HG02678 (cell line): ENCODE data around the gene PAFAH1B1.
"Not testable (repeated sequence)": the region's sequence is repeated elsewhere in the genome, so short reads cannot be mapped to it uniquely, and the experiment has no call there.

ENCODE experiments used
- ATAC-seq: cut with Tn5 transposase; IDR thresholded peaks from one replicate; pipeline ENCODE4 v1.9.1; 2021; ENCODE audit warnings: mild to moderate bottlenecking, moderate library complexity; ENCODE audit not compliant: unreplicated experiment

The PAFAH1B1 gene

DNA sequence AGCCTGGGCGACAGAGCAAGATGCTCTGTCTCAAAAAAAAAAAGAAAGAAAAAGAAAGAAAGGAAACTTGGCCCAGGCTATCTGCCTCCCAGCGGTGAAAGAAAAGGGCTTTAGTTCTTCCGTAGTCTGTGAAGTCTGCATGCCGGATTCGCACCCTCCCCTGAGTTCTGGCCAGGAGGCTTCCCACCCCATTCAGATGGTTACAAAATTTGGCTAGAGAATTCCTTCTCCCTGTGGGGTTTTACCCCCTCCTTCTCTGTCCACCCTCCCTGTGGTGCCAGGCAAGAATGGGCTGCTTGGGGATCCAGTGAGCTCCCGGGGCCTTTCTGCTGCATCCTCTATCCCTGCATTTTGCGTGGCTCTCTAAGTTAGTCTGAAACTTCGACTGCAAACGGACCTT is 37.8 kb downstream of the PAFAH1B1 start:
- ATAC-seq = no peak

DNA sequence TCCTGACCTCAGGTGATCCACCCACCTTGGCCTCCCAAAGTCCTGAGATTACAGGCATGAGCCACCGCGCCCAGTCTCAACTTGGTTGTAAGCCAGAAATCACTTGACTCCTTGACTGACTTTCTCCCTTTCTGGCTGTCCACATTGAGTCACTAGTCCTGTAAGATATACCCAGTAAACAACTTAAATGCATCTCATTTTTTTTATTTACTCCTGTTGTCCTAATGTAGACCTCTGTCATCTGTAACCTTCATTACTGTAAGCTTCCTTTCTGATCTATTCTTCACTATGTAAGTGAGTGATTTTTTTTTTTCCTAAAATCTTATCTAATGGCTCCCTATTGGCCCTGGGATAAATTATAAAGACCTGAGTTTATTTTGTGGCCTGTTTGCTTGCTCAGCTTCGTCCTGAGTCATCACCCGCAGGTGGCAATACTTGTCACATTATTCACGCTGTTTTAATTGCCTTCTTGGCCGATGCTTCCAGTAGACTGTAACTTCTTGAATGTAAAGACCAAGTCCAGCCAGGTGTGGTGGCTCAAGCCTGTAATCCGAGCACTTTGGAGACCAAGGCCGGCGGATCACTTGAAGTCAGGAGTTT is 41.0 kb downstream of the PAFAH1B1 start:
- no peak for ATAC-seq

DNA sequence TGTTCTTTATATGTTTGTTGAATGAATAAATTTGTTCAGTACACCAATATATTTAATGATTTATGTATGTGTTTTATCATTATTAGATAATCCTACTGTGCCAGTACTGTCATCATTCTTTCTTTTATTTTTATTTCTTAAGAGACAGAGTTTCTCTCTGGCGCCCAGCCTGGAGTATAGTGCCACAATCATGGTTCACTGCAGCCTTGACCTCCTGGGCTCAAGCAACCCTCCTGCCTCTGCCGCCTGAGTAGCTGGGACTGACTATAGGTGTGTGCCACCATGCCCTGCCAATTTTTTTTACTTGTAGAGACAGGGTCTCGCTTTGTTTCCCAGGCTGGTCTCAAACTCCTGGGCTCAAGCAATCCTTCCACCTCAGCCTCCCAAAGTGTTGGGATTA is 41.8 kb downstream of the PAFAH1B1 start:
- no peak for ATAC-seq

DNA sequence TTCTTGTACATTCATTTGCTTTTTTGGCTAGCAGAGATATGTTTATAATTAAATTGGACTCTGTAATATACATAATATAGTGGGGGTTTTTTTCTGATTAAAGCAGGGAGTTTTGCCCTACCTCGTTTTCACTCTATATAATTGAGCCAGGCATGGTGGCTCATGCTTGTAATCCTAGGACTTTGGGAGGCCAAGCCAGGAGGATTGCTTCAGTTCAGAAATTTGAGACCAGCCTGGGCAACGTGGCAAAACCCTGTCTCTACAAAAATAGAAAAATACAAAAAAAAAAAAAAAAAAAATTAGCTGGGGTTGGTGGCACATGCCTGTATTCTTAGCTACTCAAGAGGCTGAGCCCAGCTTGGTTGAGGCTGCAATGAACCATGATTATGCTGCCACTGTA is 42.2 kb downstream of the PAFAH1B1 start:
- no peak for ATAC-seq

DNA sequence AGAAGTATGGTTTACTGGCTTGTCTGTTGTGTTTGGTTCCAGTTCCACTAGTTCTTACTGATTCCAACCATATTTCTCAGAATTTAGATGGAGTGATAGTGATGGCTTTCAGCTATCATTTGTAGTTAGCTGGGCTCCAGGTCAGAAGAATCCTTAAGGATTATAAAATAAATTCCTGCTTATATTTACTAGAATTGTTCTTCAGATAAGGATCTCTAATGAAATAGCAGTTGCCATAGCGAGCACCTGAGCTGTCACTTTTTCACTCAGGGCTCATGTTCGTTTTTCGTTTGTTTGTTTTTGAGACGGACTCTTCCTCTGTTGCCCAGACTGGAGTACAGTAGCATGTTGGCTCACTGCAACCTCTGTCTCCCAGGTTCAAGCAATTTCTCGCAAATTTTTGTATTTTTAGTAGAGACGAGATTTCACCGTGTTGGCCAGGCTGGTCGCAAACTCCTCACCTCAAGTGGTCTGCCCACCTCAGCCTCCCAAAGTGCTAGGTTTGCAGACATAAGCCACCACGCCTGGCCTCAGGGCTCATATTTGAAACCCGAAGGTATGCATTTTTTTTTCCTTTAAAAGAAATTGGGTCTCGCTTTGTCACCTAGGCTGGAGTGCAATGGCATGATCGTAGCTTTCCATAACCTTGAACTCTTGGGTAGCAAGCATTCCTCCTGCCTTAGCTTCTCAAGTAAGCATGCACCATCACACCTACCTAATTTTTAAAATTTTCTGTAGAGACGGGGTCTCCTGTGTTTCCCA is 42.9 kb downstream of the PAFAH1B1 start:
- no peak for ATAC-seq

DNA sequence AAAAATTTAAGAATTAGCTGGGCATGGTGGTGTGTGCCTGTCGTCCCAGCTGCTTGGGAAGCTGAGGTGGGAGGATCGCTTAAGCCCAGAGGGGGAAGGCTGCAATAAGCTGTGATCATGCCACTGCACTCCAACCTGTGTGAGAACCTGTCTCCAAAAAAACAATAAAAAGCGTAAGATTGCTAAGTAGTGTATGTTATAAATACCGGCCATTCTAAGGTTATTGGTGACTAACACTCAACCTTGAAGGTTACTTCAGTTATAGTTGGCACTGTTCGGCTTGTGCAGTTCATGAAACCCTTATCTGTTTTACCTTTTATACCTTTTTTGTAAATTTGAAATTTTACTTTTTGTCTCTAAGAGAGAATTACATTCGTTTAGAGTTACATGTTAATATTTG is 44.0 kb downstream of the PAFAH1B1 start:
- ATAC-seq = no peak

DNA sequence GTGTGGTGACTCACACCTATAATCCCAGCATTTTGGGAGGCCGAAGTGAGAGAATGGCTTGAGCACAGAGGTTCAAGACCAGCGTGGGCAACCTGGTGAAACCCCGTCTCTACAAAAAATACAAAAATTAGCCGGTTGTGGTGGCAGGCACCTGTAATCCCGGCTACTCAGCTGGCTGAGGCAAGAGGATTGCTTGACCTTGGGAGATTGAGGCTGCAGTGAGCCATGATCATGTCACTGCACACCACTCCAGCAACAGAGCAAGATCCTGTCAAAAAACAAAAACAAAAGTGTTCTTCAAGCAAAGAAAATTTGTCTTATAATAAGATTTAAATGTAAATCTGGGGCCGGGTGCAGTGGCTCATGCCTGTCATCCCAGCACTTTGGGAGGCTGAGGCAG is 51.5 kb downstream of the PAFAH1B1 start:
- ATAC-seq = no peak

DNA sequence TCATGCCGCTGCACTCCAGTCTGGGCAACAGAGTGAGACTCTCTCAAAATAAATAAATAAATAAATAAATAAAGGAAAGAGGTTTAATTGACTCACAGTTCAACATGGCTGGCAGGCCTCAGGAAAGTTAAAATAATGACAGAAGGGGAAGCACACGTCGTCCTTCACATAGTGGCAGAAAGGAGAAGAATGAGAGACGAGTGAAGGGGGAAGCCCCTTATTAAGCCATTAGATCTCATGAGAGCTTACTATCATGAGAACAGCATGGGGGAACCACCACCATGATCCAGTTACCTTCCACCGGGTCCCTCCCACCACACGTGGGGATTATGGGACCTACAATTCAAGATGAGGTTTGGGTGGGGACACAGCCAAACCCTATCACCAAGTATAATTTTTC is 54.5 kb downstream of the PAFAH1B1 start:
- ATAC-seq = no peak

DNA sequence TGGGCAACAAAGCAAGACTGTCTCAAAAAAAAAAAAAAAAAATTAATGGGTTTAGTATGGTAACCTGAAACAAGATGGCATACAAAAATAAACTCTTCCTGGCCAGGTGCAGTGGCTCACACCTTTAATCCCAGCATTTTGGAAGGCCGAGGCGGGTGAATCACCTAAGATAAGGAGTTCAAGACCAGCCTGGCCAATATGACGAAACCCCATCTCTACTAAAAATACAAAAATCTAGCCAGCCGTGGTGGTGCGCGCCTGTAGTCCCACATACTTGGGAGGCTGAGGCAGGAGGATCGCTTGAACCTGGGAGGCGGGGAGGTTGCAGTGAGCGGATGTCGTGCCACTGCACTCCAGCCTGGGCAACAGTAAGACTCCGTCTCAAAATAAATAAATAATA is 55.7 kb downstream of the PAFAH1B1 start:
- no peak for ATAC-seq

DNA sequence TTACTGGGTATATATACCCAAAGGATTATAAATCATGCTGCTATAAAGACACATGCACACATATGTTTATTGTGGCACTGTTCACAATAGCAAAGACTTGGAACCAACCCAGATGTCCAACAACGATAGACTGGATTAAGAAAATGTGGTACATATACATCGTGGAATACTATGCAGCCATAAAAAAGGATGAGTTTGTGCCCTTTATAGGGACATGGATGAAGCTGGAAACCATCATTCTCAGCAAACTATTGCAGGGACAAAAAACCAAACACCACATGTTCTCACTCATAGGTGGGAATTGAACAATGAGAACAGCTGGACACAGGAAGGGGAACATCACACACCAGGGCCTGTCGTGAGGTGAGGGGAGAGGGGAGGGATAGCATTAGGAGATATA is 59.5 kb downstream of the PAFAH1B1 start:
- ATAC-seq = not testable (repeated sequence)

DNA sequence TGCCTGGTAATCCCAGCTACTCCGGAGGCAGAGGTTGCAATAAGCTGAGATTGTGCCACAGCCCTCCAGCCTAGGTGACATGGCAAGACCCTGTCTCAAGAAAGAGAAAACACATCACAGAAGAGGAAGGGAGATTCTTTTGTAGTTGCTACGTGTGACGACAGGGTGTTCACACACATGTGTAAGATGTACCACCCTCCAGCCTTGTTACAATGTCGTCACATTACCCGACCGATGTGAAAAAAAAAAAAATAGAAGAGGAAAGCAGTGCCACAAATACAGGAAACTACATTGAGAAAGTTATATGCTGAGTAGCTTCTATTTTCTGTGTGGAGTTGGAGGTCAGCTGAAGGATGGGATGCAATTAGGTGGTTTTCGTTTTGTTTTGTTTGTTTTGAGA is 62.1 kb downstream of the PAFAH1B1 start:
- no peak for ATAC-seq

DNA sequence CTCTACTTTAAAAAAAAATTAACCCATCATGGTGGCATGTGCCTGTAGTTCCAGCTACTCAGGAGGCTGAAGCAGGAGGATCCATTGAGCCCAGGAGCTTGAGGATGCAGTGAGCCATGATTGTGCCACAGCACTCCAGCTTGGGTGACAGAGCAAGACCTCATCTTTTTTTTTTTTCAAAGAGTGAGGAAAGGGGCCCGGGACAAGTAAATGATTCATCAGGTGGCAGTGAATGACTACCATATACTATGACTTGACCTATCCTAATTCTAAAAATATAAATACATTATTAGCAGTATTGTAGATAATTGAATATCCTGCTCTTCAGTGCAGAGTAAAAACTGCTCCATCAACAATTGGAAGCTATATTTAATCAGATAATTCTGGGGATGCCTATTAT is 62.8 kb downstream of the PAFAH1B1 start:
- ATAC-seq = no peak

DNA sequence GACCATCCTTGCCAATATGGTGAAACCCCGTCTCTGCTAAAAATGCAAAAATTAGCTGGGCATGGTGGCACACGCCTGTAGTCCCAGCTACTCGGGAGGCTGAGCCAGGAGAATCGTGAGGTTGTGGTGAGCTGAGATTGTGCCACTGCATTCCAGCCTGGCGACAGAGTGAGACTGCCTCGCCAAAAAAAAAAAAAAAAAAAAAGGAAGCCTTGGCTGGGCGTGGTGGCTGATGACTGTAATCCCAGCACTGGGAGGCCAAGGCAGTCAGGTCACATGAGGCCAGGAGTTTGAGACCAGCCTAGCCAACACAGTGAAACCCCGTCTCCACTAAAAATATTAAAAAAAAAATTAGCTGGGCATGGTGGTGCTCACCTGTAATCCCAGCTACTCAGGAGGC is 65.9 kb downstream of the PAFAH1B1 start:
- not testable (repeated sequence) for ATAC-seq

DNA sequence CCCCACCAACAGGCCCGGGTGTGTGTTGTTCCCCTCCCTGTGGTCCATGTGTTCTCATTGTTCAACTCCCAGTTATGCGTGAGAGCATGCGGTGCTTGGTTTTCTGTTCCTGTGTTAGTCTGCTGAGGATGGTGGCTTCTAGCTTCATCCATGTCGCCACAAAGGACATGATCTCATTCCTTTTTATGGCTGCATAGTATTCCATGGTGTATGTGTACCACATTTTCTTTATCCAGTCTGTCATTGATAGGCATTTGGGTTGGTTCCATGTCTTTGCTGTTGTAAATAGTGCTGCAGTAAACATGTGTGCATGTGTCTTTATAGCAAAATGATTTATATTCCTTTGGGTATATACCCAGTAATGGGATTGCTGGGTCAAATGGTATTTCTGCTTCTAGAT is 67.0 kb downstream of the PAFAH1B1 start:
- not testable (repeated sequence) for ATAC-seq

DNA sequence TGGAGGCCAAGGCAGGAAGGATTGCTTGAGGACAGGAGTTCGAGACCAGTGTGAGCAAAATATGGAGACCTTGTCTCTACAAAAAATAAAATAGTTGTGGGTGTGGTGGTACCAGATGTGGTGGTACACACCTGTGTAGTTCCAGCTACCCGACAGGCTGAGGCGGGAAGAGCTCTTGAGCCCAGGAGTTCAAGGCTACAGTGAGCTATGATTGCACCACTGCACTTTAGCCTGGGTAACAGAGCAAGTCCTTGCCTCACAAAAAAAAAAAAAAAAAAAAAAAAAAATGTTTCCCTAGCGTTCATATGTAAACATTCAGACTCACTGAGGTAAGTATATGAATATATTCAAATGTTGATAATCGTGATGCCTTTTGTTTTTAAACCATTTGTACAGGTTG is 78.6 kb downstream of the PAFAH1B1 start:
- no peak for ATAC-seq

DNA sequence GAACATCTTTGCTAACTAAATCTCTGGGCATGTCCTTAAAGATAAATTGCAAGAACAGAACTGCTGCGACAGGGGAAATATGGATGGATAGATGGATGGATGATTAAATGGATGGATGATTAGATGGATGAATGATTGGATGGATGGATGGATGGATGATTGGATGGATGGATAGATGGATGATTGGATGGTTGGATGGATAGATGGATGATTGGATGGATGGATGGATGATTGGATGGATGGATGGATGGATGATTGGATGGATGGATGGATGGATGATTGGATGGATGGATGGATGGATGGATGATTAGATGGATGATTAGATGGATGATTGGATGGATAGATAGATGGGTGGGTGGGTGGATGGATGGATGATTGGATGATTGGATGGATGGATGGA is 85.8 kb downstream of the PAFAH1B1 start:
- ATAC-seq = not testable (repeated sequence)

DNA sequence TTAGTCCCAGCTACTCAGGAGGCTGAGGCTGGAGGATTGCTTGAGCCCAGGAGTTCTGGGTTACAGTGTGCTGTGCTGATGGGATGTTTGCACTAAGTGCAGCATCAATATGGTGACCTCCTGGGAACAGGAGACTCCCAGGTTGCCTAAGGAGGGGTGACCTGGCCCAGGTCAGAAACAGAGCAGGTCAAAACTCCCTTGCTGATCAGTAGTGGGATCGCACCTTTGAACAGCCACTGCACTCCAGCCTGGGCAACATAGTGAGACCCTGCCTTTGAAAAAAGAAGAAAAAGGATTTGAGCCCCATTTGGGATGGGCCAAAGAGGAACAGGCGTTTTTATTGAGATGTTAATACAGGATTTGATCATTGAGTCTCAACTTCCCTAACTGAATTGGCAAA is 87.5 kb downstream of the PAFAH1B1 start:
- ATAC-seq = no peak

DNA sequence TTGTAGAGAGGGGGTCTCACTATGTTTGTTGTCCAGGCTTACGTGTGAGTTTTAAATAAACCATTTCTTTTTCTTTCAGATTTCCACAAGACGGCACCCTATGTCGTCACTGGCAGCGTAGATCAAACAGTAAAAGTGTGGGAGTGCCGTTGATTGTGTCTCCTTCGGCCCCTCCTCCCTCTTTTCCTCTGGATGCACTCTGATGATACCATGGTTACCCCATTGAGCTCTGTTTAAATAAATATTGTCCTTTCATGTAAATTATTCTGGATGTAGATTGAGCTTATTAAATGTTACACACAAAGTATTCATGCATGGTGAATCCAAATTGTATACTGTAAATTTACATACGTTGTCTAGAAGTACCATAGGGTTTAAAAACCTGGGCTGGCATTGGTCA is 88.2 kb downstream of the PAFAH1B1 start:
- no peak for ATAC-seq

DNA sequence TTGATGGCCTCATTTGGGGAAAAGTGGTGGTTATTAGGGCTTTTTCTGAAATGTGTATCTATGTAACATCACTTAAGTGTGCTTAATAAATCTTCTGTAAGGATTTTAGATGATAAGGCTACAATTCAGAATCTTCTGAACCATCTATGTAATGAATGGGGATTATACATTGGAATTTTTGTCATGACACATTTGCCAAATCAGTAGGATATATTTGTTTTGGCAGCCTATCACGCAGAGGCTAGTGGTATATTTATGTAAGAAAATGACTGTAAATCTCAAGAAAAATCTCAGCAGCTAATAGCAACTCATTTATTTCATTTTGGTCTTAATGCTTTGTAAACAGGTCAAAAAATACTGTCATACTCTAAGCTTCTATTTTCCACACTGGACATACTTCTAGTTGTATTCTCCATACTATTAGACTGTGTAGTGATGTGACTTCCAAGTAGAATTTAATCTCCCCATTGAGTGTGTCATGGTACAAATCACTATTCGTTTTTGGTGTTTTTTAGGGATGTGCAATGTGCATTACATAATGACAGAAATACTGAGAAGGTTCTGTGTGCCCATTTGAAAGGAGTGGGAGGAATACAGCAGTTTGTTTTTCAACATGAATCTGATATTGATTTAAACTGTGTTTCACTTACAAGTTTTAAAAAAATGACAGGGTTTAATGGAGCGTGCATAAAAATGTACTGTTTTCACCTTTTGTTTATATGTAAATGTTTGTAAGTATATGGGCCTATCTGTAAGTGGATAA is 88.9 kb downstream of the PAFAH1B1 start:
- no peak for ATAC-seq

DNA sequence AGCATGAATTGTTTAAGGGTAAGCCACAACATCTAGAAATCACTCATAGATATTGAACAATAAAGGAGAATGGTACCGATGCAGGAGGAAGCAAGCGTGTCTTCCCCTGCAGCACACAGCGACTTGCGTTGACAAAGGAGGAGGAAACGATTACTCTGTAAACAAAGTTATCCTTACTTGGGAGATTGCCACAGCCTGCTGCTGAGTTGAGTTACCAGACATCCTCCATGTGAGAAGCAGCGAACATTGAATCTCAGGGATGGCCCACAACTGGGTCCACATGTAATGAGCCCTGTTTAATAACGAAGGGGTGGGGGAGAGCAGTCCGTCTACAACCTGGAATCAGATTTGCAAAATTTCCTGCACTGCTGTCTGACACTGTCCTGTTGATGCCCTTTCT is 90.5 kb downstream of the PAFAH1B1 start:
- ATAC-seq = no peak

DNA sequence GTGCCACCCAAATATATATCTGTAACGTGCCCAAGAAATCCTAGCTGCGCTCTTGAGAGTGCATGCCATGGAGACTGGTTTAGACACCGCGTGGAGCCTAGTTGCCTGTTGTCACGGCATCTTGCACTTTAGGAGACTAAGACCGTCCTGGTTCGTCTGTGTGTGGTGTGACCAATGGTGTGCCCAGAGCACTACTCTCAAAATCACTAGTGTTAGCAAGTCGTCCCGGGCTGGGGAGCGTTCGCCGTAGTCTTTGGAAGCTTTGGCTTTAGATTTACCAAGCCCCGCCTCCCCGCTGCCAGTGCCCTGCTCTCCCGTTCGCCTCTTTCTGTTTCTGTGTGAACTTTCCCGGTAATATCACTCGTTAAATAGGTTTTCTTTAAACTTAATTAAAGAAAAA is 91.1 kb downstream of the PAFAH1B1 start:
- ATAC-seq = no peak

DNA sequence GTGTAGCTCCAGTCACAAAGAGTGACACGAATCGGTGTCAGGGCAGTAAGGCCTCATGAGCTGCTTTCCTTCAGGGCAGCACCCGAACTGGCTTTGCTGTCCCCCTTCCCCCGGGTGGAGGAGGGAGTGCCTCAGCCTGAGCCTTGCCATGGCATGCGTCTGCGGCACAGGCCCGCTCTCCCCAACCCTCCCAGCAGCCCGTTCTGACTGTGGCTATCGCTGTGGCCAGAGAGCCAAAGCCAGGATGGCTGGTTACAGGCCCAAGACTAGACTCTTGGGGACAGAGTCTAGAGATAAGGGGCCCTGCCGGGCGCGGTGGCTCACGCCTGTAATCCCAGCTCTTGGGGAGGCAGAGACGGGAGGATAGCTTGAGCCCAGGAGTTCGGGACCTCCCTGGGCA is 92.2 kb downstream of the PAFAH1B1 start:
- no peak for ATAC-seq
